Effector CD8-positive, alpha-beta T cell (primary cell): ENCODE data around the gene ACTL6B.
"Not testable (repeated sequence)": the region's sequence is repeated elsewhere in the genome, so short reads cannot be mapped to it uniquely, and the experiment has no call there.

ENCODE experiments used
- DNase-seq: peaks from one replicate; lab custom pipeline; 2025; lab: John Stamatoyannopoulos, UW
- total RNA-seq, 4 experiments: gene quantifications; one replicate each; lab custom pipeline; 2026; lab: John Stamatoyannopoulos, UW

ACTL6B gene
- 0 reads per million in 4 experiments for total RNA-seq

DNA sequence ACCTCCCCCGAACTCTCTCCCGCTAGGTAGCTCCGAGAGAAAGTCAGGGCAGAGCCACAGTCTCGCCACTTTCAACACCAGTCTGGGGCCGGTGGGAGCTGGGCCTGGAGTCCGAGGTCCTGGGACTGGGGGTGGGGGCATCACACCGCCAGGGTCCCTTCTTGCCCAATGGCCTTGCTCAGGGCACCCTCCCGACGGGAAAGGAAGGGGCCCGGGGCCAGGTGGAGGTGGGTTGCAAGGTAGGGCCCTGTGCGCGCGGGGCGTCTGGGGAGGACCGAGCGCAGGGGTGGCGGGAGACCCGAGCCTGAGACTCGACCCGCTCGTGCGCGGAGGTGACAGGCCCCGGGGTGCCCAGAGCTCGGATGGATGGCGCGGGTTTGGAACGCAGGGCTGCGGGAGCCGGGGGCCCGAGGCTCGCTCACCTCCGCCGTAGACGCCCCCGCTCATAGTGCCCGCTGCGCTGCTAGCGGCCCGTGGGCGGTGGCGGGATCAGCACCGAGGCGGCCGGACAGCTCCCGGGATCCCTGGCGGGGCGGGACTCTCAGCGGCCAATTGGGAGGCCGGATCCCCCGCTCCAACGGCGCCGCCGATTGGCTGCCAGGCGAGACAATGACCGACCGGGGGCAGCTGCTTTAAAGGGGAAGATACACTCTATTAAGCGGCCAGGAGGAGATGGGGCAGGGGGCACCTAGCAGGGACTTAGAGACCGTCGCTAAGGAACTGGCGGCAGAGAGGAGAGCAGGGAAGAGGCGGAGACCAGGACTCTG, at the start of gene ACTL6B:
TSS of gene ACTL6B (minus strand) at position 541 of the 767 bp plus-strand sequence. CDS start at position 447, 94 bp downstream.
- peak; percentile 13 for DNase-seq

DNA sequence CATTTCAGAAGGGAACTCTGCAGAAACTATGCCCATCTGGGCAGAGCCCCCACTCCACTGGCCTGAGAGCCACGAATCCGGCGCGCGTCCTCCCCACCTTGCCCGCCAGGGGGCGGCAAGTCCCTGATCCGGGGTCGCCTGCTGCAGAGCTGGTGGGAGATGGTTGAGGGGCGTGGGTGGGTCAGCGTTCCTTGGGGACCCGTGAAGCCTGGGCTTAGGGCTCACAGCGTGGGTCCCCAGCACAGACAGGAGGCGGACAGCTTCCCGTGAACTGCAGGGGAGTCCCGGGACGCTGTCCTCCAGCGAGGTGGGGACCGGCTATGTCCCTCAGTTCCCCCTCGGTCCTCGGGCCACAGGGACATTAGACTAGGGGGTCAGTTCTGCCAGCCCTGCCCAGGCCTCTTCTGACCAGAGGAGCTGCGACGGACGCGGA, 49.1 kb upstream of the ACTL6B start:
- DNase-seq, result peak; percentile 65

DNA sequence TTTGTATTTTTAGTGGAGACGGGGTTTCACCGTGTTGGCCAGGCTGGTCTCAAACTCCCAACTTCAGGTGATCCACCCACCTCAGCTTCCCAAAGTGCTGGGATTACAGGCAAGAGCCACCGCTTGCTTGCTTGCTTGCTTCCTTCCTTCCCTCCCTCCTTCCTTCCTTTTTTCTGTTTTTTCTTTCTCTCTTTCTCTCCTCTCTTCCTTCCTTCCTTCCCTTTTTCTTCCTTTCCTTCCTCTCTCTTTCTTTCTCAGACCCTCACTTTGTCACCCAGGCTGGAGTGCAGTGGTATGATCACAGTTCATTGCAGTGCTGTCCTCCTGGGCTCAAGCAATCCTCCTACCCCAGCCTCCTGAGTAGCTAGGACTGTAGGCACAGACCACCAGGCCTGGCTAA, 44.8 kb upstream of the ACTL6B start:
- DNase-seq, result not testable (repeated sequence)

DNA sequence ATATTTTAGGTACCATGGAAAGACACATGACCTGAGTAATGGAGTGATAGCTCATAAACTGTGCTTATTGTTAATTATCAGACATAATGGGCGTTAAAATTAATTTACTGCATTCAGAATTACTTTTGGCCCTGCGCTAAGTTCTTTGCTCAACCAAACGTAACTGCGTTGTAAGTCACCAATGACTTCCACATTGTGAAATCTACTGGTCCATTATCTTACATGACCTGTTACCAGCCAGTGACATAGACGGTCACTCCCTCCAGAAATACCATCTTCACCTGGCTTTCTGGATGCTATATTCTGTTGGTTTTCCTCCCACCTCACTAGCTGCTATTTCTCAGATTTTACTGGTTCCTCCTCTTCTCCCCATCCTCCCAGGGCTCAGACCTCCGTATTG, 42.8 kb upstream of the ACTL6B start:
- no peak for DNase-seq

DNA sequence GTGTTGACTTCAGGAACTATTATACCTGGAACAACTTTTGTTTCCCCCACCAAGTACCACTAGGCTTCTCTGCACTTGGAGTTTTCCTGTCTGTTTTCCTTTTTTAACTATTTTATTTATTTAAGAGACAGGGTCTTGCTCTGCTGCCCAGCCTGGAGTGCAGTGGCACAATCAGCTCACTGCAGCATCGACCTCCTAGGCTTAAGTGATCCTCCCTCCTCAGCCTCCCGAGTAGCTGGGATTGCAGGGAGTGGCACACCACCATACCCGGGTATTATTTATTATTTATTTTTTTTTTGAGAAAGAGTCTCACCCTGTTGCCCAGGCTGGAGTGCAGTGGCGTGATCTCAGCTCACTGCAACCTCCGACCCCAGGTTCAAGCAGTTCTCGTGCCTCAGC, 39.9 kb upstream of the ACTL6B start:
- DNase-seq, result no peak

DNA sequence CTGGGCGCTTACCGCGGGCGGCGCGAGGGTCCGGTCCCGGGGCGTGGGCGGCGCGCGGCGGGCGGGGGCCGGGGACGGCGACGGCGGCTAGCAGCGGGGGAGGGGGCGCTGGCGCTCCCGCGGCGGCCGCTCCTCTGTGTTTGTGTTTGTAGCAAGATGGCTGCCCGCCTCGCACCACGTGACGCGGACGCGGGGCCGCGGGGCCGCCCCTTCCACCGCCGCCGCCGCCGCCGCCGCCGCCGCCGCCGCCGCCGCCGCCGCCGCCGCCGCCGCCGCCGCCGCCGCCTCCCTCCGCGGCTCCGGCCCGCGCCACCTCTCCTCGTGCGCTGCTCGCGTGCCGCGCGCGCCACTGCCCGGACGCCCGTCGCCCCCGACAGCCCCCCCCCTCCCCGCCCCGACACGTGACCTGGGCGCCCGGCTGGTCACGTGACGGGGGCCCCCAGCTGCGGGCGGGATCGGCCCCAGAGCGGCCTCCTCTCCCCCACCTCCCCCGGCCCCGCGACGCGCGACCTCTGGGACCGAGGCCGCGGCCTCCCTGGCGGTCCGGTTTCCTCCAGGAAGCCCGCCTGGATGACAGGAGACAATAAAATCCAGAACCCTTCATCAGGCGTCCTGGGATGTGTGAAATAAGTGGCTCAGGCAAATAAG, 38.0 kb upstream of the ACTL6B start, which contains the start of gene GIGYF1:
TSS of gene GIGYF1 (minus strand) at position 153 of the 648 bp plus-strand sequence. CDS start 6,012 bp downstream, outside the sequence.
- peak; percentile 63 for DNase-seq

DNA sequence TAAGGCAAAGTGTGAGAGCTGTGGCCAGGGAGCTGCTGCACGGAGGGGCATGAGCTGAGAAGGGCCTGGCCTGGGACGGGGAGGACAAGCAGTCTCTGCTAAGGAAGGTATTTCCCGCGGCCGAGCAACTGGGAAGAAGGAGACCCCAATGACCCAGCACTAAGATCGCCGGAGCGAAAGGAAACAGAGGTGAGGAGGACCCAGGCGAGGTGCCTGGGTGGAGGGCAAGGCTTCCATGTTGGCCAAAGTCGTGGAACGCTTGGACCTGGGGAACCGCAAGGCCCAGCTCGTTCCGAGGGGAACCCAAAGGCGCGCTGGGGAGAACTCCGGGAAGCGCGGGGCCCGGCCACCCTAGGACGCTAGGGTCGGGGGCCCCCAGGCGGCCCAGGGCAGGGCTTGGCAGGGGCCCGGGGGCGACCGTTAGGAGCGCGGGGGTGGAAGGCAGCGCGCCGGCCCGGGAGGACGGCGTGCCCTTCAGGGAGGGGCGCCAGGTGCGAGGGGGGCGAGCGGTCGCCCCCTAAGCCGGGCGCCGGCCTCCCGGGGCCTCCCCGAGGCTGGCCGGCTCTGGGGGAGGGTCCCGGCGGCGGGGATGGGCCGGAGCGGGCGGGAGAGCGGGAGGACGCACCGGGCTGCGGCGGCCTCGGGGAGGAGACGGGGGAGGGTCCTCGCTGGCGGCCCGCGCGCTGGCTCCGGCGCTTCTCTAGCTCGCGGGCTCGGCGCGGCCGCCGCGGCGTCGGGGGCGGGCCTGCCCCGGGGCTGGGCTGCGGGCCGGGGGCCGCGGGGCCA, 37.3 kb upstream of the ACTL6B start:
- DNase-seq, result no peak

DNA sequence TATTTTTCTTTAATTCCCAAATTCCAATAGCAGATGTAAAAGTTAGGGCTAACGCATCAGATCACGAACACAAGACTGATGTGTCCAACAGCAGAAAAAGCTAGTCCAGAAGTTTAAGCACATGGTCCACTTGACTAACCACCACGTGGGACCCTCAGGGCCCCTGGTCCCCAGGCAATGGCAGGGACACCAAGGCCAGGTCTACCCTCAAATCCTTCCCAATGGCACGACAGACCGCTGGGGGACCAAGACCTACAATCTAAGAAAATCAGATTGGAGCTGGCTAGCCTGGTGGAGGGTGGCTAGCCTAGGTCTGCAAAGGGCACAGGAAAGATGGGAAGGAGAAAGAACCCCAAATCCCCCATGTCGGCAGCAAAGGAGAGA, 36.3 kb upstream of the ACTL6B start:
- no peak for DNase-seq

DNA sequence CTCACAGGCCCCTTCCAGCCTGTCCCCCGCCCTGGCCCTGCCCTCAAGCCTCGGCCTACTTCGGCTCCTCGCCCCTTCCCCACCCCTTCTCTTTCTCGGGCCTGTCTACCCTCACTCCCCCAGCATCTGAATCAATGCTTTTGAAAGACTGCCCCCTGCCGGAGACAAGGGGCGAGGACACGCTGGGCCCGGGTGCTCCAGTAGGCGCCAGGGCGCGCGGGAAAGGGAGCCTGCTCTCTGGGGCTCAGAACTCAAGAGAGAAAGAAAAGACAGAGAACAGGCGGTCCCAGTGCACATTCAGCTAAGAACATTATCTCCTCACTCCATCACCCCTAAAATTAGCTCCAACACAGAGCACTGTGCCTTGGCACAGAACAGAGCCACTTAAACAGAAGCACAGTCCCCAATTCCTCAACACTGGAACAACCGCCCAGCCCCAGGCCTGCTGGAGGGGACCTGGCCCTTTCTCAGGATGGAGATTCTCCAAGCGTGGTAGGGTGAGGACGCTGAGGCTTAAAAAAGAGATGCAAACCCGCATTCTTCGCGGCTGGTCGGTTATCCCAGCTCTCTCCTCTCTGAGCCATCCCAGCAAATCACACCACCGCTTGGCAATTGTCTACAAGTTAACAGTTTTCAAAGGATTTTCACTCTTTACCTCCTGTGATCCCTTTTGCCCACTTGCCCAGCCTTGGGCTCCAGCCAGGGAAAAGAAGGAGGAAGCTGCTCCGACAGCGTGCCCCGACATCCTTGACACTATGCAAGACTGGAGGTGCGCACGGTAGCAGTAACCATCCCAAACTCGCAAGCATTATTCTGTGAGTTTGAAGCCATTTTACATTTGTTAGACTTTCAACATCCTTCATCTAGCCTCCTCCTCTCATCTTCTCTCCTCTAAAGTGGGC, 35.7 kb upstream of the ACTL6B start:
- peak; percentile 69 for DNase-seq

DNA sequence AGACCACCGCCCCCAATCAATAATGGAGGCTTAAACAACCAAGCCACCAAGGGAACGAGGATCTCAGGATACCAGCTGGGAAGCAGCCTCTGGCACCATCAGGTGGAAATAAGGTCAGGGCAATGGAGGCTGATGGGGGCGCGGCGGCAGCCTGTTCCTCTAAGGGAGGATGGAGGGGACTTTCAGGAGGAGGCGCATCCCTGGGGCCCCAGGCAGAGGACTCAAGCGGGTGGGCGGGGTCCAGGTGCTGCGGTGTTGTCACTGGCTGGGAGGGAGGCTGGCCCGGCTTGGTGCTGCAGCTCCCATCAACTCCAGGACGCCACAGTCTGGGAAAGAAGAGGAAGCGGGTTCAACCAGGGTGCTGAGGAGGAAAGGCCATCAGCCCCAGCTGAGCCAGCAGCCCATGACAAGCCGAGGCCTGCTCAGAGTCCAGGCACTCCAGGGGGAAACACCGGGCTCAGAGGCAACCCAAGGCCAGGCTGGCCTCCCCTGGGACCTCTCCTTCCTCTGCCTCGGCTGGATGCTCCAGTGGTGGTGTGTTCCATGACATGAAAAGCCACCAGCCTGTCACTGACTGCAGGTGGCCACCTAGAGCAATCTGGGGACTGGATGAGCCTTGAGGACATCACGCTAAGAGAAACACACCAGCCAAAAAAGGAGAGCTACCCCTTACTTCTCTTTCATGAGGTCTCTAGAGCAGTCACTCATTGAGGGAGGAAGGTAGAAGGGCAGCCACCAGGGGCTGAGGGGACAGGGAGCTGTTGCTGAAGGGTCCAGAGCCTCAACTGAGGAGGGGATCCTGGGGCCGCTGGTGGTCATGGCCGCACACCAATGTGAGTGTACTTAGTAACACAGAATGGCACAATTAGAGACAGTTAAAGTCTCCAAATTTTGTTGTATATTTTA, 33.2 kb upstream of the ACTL6B start:
- no peak for DNase-seq

DNA sequence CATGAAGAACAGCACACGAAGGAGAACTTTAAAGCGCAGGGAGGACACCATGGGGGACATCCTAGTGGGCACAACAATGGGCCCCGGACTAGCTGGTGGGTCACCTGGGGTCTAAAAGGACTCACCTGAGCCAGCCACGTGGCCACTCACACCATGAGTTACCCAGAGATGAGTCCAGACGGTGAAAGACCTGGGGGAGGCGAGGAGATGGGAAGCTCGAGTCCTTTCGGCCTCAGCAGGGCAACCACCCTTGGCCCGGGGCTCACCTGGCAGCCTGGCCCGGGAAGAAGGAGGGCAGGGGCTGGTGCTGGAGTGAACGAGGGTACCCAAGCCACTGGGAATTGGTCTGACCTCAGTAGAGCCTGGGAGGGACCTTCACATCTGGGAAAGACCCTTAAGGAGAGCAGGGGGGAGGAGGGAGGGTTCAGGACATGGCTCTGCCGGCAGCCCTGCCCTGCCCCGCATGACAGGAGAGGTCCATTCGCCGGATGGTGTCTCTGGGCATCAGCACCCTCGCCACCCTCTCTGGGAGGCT, 32.1 kb upstream of the ACTL6B start:
- no peak for DNase-seq

DNA sequence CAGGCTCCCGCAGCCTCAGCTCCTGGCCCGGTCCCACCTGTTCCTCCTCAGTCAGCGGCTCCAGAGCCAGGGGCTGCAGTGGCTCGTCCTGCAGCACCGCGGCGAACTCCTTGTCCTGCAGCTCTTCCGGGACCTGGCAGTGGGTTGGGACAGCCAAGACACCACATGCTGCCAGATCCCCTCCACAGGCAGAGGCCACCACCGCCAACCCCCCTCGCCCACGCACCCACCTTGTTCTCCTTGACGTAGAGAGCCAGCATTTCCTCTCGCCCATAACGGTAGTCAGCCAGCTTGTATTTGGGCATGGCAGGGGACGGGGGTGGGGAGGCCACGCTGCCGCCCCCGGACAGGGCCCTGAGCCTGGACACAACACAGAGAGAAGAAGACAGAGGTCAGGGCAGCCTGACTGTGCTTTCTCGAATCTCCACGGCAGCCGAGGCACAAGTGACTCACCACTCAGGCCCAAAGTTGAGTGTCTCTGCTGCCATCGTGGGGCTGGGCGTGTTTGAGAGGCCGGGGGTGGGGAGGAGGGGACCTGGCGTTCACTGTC, 31.6 kb upstream of the ACTL6B start:
- DNase-seq, result no peak

DNA sequence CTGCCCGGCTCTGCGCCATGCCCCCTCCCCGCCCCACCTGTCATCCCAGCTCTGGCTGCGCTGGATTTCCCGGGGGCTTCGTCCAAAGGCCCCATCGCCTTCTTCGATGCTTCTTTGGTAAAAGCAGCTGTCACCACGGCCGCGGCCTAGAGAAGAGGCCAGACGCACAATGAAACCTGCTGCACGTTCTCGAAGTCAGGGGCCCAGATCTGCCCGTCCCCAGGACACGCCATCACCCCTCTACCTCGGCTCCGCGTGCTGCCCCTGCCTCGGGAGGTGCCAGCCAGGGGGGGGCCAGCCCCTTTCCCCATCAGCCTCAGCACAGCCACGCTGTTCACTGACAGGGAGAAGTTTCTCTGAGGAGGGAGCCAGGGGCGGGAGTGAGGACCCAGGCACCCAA, 31.0 kb upstream of the ACTL6B start:
- DNase-seq, result no peak

DNA sequence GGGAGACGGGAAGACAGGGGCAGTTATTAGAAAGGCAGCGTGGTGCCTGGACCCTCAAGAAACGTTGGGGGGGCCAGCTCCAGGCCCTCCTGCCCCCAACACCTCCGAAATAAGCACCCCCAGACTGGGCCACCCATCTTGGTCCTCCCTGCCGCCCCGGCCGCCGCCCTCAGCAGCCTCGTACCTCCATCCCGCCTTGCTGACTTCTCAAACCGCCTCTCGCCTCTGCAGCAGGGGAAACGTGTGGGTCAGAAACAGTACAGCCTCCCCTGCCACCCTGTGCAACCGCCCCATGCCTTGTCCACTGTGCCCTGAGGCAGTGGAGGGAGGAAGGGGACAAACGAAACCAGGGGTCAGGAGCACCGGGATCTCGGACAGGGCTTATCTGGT, 30.6 kb upstream of the ACTL6B start:
- no peak for DNase-seq

DNA sequence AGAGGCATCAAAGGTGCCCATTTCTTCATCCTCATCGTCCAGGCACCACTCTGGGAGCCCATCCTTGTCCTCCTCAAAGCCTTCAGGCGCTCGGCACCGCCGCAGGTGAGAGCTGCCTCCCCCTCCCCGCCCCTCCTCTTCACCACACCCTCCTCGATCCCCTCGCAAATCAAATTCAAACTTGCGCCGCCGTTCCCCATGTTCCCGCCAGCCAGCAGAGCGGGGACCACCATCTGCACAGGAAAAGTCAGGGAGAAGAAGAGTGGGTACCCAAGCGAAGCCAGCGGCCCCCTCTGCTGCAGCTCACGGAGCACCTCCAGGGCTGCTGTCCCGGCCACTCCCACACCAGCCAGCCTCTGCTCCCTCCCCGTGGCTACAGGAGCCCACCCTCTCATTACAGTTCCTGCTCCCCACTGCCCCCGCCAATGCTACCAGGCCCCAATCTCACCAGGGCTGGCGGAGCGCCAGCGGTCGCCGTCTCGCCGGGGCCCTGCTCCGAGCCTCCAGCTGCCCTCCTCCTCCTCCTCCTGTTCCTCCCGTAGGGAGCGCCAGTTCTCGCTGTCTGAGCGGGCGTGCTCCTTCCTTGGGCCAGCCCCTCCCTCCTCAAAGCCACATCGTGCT, 30.1 kb upstream of the ACTL6B start:
- DNase-seq, result no peak

DNA sequence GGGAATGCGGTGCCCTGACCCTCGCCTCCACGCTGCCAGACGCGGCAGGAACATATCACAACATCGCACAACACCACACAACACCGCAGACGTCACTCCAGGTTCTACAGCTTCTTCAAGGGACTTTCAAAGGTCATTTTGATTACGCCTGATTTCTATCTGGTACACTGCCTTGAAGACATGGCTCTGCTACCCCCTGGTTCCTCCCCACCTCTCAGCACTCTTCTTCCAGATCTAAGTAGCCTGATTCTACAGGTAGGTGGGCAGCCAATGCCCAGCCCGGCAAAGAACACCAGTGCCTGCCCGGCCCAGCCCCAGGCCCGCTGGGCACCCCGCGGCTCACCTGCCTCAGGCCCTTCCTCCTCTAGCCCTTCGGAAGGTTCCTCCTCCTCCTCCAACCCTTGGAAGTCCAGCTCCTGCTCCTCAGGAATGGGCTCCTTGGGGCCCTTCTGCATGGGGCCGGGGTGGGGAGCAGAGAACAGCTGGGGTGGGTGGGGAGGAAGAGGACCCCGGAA, 29.4 kb upstream of the ACTL6B start:
- DNase-seq, result no peak

DNA sequence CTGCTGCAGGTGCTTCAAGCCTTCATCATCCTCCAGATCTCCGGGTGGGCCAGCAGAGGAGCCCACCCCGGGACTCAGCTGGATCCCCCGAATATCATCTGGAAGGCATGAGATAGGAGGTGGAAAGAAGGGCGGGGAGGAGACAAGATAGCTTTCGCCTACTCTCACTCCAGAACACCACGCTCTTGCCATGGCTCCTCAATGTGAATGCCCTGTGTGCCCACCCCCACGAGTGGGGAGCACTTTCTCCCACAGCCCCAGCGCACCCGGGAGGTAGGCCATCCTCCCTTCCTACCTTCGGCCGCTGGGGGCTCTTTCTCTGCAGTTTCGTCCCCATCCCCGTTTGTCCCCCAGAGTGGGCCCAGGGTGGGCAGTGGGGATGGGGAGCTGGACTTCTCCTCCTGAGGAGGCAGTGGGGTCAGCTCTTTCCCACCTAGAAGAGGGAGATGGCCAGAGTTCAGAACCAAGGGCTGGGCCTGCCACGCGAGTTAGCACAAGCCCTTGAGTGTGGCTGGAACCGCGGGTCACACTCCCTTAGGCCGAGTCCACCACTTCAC, 28.9 kb upstream of the ACTL6B start:
- DNase-seq, result no peak

DNA sequence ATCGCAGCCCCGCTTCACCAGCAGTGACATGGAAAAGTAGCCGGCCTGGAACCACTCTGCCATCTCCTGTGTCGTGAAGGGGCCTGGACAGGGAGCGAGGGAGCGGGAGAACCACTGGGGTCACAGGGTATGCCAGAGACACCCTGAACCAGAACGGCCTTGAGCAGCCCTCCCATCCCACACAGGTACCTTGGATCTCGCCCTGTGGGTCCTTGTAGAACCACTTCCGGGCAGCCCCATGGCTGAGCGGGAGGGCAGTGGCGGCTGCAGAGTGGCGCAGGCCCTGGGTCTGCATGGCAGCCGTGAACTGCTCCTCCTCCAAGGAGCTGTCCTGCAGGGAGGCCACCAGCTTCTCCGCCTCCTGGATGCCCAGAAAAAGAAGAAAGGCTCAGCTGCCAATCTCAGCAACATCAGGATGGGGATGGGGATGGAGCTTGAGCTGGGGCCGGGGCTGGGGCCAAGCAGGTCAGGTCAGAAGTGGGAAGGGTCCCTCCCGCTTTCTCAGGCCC, 28.3 kb upstream of the ACTL6B start:
- no peak for DNase-seq
